Measurements from ENCODE around the gene ARSB. TPM values are rescaled to one million over a fixed set of nuclear protein-coding genes. Genes with fewer than 3 reads are reported as not detected.

Gene ARSB
- total RNA-seq, 1 experiment from 2014 or later: 11.4 TPM

GRCh38 chr5:78794693-78795215 is 190.4 kb downstream of the ARSB start:
- Mint-ChIP-seq H3K27ac (no peak overlapping the region), H3K9me3 (no peaks in the 10 kb centered on the region), H3K4me3 (no peak overlapping the region), H3K27me3 (ENCODE audit: low read depth) (no peaks in the 10 kb centered on the region), H3K4me1 (peaks cover 6% of the 10 kb centered on the region in 2 experiments; a peak in 3 of 4 replicates), H3K36me3 (ENCODE audit: insufficient read depth in 1 of 3, low read depth in 3 of 3) (no peaks in the 10 kb centered on the region; a peak in 1 of 7 replicates)
- no peak overlapping the region for H3K27ac ChIP-seq (ENCODE audit: insufficient read length, low read depth, low read length)
- H2BK5ac ChIP-seq (ENCODE audit: insufficient read length, low read length): no peak overlapping the region
- H3T11ph ChIP-seq (ENCODE audit: low read length): no peak overlapping the region
- H3K79me1 ChIP-seq (ENCODE audit: insufficient read depth, low read depth, low read length, poor library complexity, severe bottlenecking): no peaks in the 10 kb centered on the region
- H4K20me1 ChIP-seq (ENCODE audit: control insufficient read depth, insufficient read depth, insufficient read length): no peaks in the 10 kb centered on the region
- H2BK15ac ChIP-seq (ENCODE audit: low read depth, low read length): no peak overlapping the region
- no peak overlapping the region for H2BK12ac ChIP-seq (ENCODE audit: insufficient read length, low read depth, low read length)
- no peaks in the 10 kb centered on the region for H3K27me3 ChIP-seq (ENCODE audit: insufficient read depth, low read length)
- no peak overlapping the region for H2AK5ac ChIP-seq (ENCODE audit: insufficient read length, low read length)
- H2BK20ac ChIP-seq (ENCODE audit: low read depth, low read length, poor library complexity, severe bottlenecking): no peak overlapping the region
- H3K23me2 ChIP-seq (ENCODE audit: insufficient read length, low read depth, low read length, poor library complexity, severe bottlenecking): no peaks in the 10 kb centered on the region
- H4K8ac ChIP-seq (replicated peaks; ENCODE audit: insufficient read length, low read depth, low read length): no peak overlapping the region
- WGBS (ENCODE audit: extremely low coverage, insufficient read length, low lambda C conversion rate): no CpG with 5 or more reads among the region's 1 CpG
- no peaks in the 10 kb centered on the region for H3K4me1 ChIP-seq (ENCODE audit: insufficient read depth, low read length)
- H3K79me2 ChIP-seq (ENCODE audit: insufficient read depth, low read length): no peaks in the 10 kb centered on the region
- no peak for DNase-seq
- no peak overlapping the region for H3K56ac ChIP-seq (ENCODE audit: insufficient read length, low read depth, low read length)
- H4K91ac ChIP-seq (ENCODE audit: insufficient read length, low read depth, low read length): no peak overlapping the region
- no peak overlapping the region for H2AFZ ChIP-seq (ENCODE audit: low read length)
- no peak overlapping the region for H3K14ac ChIP-seq (ENCODE audit: insufficient read depth, low read length)
- no peak for TF ChIP-seq CTCF (conservative IDR thresholded peaks at IDR 0.05)
- no peak overlapping the region for H3K4ac ChIP-seq (ENCODE audit: low read depth, low read length)
- no peak overlapping the region for H3K4me2 ChIP-seq (ENCODE audit: insufficient read depth, insufficient read length, low read length)
- H3K18ac ChIP-seq (ENCODE audit: insufficient read length, low read depth, low read length): no peak overlapping the region
- no peak overlapping the region for H3K9ac ChIP-seq (ENCODE audit: extremely low read depth, insufficient read length, low read length)
- no peak overlapping the region for H3K23ac ChIP-seq (ENCODE audit: insufficient read length, low read depth, low read length)
- no peaks in the 10 kb centered on the region for H3K9me3 ChIP-seq (ENCODE audit: control insufficient read depth, low read depth, low read length)
- H2BK120ac ChIP-seq (ENCODE audit: low read depth, low read length, poor library complexity, severe bottlenecking): no peak overlapping the region
- no peak overlapping the region for H4K5ac ChIP-seq (ENCODE audit: insufficient read length, low read depth, low read length)

All from H9 (cell line).